Glutamatergic neuron (in vitro differentiated cells): ENCODE results near the gene MACROD2. TPM values are rescaled to one million over a fixed set of nuclear protein-coding genes. Genes with fewer than 3 reads are reported as not detected.

Source experiments
- DNase-seq: peaks from one replicate; pipeline ENCODE4 v3.0.0; 2022
- H3K27ac Mint-ChIP-seq: one replicate; pipeline ENCODE4 v1.8.0; 2020; ENCODE audit warnings: mild to moderate bottlenecking, mixed read lengths, inconsistent platforms; ENCODE audit not compliant: unreplicated experiment
- H3K27me3 Mint-ChIP-seq: one replicate; pipeline ENCODE4 v1.8.0; 2020; ENCODE audit warnings: mild to moderate bottlenecking, moderate library complexity, mixed read lengths, inconsistent platforms; ENCODE audit not compliant: unreplicated experiment
- H3K36me3 Mint-ChIP-seq: one replicate; pipeline ENCODE4 v1.8.0; 2020; ENCODE audit warnings: mild to moderate bottlenecking, mixed read lengths, inconsistent platforms; ENCODE audit not compliant: unreplicated experiment
- H3K4me1 Mint-ChIP-seq: one replicate; pipeline ENCODE4 v1.8.0; 2020; ENCODE audit warnings: mild to moderate bottlenecking, low read depth, mixed read lengths, inconsistent platforms; ENCODE audit not compliant: unreplicated experiment
- H3K4me3 Mint-ChIP-seq: one replicate; pipeline ENCODE4 v1.8.0; 2020; ENCODE audit warnings: mild to moderate bottlenecking, mixed read lengths, inconsistent platforms; ENCODE audit not compliant: unreplicated experiment
- H3K9me3 Mint-ChIP-seq: one replicate; pipeline ENCODE4 v1.8.0; 2020; ENCODE audit warnings: mild to moderate bottlenecking, moderate library complexity, mixed read lengths, inconsistent platforms; ENCODE audit not compliant: unreplicated experiment
- total RNA-seq: library from RNA; stranded (reverse); fragmentation: NEBNext Ultra II Directional; extraction: Animal tissue kit (Norgen Biotek cat#: 25700); gene quantifications from one replicate; pipeline ENCODE4 v1.2.1, GENCODE V29; 2021; ENCODE audit not compliant: unreplicated experiment
- TF ChIP-seq, protein P1 (sequence below): fragments of 200-600 bp; sonication (generic); IDR thresholded peaks from one replicate; pipeline ENCODE4 v1.5.0; 2021; ENCODE audit not compliant: partially characterized antibody, unreplicated experiment

MACROD2 gene
- total RNA-seq, 1 donor from 2014 or later, result 8.7 TPM

DNA sequence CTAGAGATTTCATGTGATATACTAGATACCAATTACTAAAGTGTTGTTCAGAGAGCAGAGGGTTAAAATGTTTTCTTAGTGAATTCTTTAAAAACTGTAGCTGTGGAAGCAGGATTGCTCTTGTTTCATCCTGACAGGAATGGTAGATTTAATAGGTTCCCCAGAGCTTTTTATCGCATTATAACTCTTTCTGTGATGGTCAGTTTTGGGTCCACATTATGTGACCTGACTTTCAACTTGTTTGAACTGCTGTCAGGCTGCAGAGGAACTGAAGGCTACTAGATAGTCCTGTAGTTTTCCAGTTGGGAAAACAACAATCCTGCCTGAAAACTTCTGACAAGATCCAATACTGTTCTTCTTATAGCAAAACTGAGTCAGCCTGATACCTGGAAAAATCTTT lies 671.4 kb downstream of the MACROD2 start:
- H3K27ac Mint-ChIP-seq, result no peak overlapping the region
- H3K4me1 Mint-ChIP-seq, result no peaks in the 10 kb centered on the region
- no peaks in the 10 kb centered on the region for H3K36me3 Mint-ChIP-seq
- H3K27me3 Mint-ChIP-seq, result no peaks in the 10 kb centered on the region
- no peak overlapping the region for H3K4me3 Mint-ChIP-seq
- TF ChIP-seq, protein P1, sequence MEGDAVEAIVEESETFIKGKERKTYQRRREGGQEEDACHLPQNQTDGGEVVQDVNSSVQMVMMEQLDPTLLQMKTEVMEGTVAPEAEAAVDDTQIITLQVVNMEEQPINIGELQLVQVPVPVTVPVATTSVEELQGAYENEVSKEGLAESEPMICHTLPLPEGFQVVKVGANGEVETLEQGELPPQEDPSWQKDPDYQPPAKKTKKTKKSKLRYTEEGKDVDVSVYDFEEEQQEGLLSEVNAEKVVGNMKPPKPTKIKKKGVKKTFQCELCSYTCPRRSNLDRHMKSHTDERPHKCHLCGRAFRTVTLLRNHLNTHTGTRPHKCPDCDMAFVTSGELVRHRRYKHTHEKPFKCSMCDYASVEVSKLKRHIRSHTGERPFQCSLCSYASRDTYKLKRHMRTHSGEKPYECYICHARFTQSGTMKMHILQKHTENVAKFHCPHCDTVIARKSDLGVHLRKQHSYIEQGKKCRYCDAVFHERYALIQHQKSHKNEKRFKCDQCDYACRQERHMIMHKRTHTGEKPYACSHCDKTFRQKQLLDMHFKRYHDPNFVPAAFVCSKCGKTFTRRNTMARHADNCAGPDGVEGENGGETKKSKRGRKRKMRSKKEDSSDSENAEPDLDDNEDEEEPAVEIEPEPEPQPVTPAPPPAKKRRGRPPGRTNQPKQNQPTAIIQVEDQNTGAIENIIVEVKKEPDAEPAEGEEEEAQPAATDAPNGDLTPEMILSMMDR, result no peak
- H3K9me3 Mint-ChIP-seq, result no peaks in the 10 kb centered on the region
- DNase-seq, result no peak

DNA sequence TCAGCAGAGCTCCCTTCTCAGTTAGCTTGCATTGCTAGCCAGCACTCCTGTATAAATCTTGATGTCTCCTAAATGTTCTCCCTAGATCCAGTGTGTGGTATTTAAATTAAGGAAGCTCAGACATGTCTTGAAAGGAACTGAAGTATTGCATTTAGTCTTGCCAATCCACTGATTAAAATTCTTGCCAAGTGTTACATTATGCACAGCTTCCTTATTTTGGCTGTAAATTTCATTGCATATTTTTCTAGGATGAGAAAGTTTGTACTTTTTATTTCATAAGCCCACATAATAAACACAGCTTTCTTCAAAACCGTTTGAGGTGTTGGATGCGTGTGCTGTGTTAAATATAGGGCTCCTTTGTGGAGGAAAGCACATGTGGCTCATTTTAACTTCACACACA lies 671.9 kb downstream of the MACROD2 start:
- Mint-ChIP-seq H3K4me1 (no peaks in the 10 kb centered on the region), H3K4me3 (no peak overlapping the region), H3K9me3 (no peaks in the 10 kb centered on the region), H3K36me3 (no peaks in the 10 kb centered on the region), H3K27me3 (no peaks in the 10 kb centered on the region), H3K27ac (no peak overlapping the region)
- DNase-seq, result no peak
- TF ChIP-seq, protein P1, result no peak

DNA sequence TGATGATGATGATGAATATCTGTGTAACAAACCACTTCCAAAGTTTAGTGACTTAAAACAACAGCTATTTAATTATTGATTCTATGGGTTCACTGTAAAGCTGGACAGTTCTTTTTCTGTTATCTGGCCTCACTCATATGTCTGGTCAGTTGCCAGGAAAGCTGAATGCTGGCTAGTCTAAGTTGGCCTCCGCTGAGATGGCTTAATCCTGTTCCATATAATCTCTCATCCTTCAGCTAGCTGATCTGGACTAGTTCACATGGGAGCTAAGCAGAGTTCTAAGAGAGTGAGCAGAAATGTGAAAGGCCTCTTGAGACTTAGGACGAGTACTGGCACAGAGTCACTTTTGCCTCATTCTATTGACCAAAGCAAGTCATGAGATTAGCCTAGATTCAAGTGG lies 676.8 kb downstream of the MACROD2 start:
- TF ChIP-seq, protein P1, result no peak
- Mint-ChIP-seq H3K4me3 (no peak overlapping the region), H3K27me3 (peaks cover 2% of the 10 kb centered on the region), H3K36me3 (no peaks in the 10 kb centered on the region), H3K9me3 (peaks cover 5% of the 10 kb centered on the region), H3K27ac (no peak overlapping the region), H3K4me1 (no peaks in the 10 kb centered on the region)
- no peak for DNase-seq

DNA sequence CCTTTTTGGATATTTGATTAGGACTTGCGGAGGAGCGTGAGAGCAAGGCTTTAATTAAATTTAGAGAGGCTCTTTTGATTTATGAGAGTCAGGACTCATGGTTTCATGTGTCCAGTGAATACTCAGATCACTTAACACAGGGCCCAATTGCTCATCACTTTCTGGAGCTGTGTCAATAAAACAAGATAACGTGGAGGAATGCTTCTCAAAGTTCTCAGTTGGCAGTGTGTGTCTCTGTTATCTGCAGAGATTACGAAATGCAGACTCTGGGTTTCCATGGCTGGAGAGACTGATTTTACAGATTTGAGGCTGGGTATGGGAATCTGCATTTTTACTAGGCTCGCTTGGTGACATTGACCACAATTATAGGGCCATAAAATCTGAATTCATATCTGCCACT lies 677.8 kb downstream of the MACROD2 start:
- no peaks in the 10 kb centered on the region for H3K4me1 Mint-ChIP-seq

DNA sequence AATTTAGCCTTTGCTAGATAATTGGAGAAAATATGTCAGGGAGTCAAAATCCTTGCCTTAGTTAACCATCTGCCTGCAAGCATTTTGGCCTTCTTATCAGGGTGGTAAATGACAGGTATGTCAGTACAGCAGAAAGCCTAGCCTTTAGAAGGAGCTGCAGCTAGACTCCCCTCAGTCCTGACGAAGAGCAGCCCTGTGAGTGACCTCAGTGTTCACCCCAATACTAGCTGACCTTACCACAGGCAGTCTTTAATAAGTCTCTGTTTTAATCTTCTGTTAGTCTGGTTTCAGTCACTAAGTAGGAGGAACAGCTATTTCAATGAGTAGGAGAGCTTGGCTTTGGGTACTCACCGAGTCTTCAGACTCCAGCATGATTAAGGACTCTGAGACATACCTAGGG lies 682.1 kb downstream of the MACROD2 start:
- Mint-ChIP-seq H3K27me3 (peaks cover 2% of the 10 kb centered on the region), H3K9me3 (peaks cover 5% of the 10 kb centered on the region), H3K27ac (no peak overlapping the region), H3K36me3 (no peaks in the 10 kb centered on the region), H3K4me3 (no peak overlapping the region), H3K4me1 (peaks cover 4% of the 10 kb centered on the region)
- TF ChIP-seq, protein P1, result no peak
- DNase-seq, result no peak

More for the DNA sequence above, 677.8 kb downstream of the MACROD2 start:
- Mint-ChIP-seq H3K9me3 (peaks cover 5% of the 10 kb centered on the region), H3K36me3 (no peaks in the 10 kb centered on the region), H3K27me3 (peaks cover 2% of the 10 kb centered on the region), H3K27ac (no peak overlapping the region), H3K4me3 (no peak overlapping the region)
- no peak for DNase-seq
- TF ChIP-seq, protein P1, result no peak
